ENCODE data around the gene PITX1. TPM values are rescaled to one million over a fixed set of nuclear protein-coding genes. Genes with fewer than 3 reads are reported as not detected.

The PITX1 gene
- total RNA-seq, 6 experiments from 2014 or later: not detected

GRCh38 chr5:135059000-135059923 is 25.2 kb upstream of the PITX1 start:
- DNase-seq: no peak
- WGBS (ENCODE audit: insufficient coverage, low coverage, low lambda C conversion rate, missing lambda C conversion rate): 47% methylated on average over 6 of the region's 12 CpGs
- Histone ChIP-seq H3K9me3 (no peaks in the 10 kb centered on the region), H3K4me1 (no peaks in the 10 kb centered on the region), H3K36me3 (no peaks in the 10 kb centered on the region), H3K4me3 (no peak overlapping the region), H3K27ac (no peak overlapping the region), H3K27me3 (no peaks in the 10 kb centered on the region)
- intact Hi-C loops (cut with DNase I): no loop called here
- no peak for ATAC-seq
- TF ChIP-seq POLR2A (IDR thresholded peaks at IDR 0.05): no peak
- no peak for TF ChIP-seq CTCF (IDR thresholded peaks at IDR 0.05)

- ATAC-seq: no peak
- no peaks in the 10 kb centered on the region for H3K4me1 ChIP-seq
- H3K9me3 ChIP-seq: no peaks in the 10 kb centered on the region
- no peak overlapping the region for H3K4me3 ChIP-seq
- H3K36me3 ChIP-seq: no peaks in the 10 kb centered on the region
- no CpG with 5 or more reads among the region's 8 CpGs for WGBS (ENCODE audit: insufficient coverage, low coverage, low lambda C conversion rate, missing lambda C conversion rate)
- no peaks in the 10 kb centered on the region for H3K27me3 ChIP-seq
- no peak for DNase-seq
- H3K27ac ChIP-seq: no peak overlapping the region
- TF ChIP-seq POLR2A (IDR thresholded peaks at IDR 0.05): no peak
- no peak for TF ChIP-seq CTCF (IDR thresholded peaks at IDR 0.05)
- intact Hi-C loops (cut with DNase I): no loop called here
Observed at GRCh38 chr5:135058331-135058732, 24.3 kb upstream of the PITX1 start.

GRCh38 chr5:135057233-135057632 is 23.2 kb upstream of the PITX1 start:
- Histone ChIP-seq H3K9me3 (no peaks in the 10 kb centered on the region), H3K27me3 (peaks cover 0 to 3% of the 10 kb centered on the region in 2 donors), H3K36me3 (no peaks in the 10 kb centered on the region), H3K4me3 (no peak overlapping the region), H3K4me1 (no peaks in the 10 kb centered on the region), H3K27ac (no peak overlapping the region)
- DNase-seq (no peak), ATAC-seq (no peak)
- TF ChIP-seq POLR2A (IDR thresholded peaks at IDR 0.05) (no peak), CTCF (IDR thresholded peaks at IDR 0.05) (no peak)
- 46% methylated on average over 2 of the region's 2 CpGs for WGBS (ENCODE audit: insufficient coverage, low coverage, low lambda C conversion rate, missing lambda C conversion rate)
- intact Hi-C loops (cut with DNase I): no loop called here

GRCh38 chr5:135056316-135057030 is 22.4 kb upstream of the PITX1 start:
- Histone ChIP-seq H3K36me3 (no peaks in the 10 kb centered on the region), H3K27me3 (peaks cover 0 to 4% of the 10 kb centered on the region in 2 donors), H3K4me3 (no peak overlapping the region), H3K9me3 (no peaks in the 10 kb centered on the region), H3K4me1 (no peaks in the 10 kb centered on the region), H3K27ac (no peak overlapping the region)
- TF ChIP-seq CTCF (IDR thresholded peaks at IDR 0.05): no peak
- TF ChIP-seq POLR2A (IDR thresholded peaks at IDR 0.05): no peak
- DNase-seq: no peak
- intact Hi-C loops (cut with DNase I): no loop called here
- WGBS (ENCODE audit: insufficient coverage, low coverage, low lambda C conversion rate, missing lambda C conversion rate): 70% methylated on average over 8 of the region's 8 CpGs
- no peak for ATAC-seq

Measured in right lobe of liver (tissue), 6 donors.